ENCODE data around the gene ST6GAL1.
"Not testable (repeated sequence)": the region's sequence is repeated elsewhere in the genome, so short reads cannot be mapped to it uniquely, and the experiment has no call there.

The ST6GAL1 gene

DNA sequence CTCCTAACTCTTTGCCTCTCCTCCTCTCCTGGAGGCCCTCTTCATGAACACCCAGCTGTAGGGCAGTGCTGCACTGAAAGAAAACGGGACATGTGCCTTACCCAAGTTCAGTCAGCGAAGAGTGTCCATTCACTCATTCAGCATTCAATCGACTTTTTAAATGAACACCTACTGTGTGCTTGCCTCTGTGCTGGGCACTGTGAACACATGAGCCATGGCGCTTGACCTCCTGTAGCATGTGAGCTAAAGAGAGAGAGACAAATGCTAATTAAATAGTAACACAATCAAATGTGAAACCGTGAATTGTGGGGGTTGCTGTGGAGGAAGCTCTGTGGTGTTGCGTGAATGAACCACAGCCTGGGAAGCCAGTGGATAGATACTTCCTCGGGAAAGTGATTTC is 43.4 kb downstream of the ST6GAL1 start:
- DNase-seq, result no peak

DNA sequence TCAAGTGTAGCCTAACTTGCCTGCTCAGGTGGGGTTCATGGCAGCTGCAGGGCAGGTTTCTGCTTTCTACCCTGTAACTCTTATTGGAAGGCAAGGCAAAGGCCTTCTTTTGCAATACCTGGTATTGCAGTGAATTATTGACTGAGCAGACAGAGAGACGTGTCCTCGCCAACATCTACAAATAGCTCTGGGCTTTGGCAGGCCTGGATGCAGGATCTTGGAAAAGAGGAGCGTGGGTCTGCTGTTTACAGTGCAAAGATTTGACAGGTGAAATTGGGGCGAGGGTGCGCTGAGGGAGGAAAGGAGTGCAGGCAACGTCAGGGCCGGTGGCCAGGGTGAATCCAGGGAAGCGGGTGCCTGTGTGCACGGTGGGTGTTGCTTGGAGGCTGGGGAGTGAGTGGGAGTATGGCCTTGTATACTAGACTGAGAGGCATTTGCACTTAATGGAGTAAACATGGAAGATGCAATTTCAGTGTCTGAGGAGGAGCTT is 44.5 kb downstream of the ST6GAL1 start:
- DNase-seq, result no peak

DNA sequence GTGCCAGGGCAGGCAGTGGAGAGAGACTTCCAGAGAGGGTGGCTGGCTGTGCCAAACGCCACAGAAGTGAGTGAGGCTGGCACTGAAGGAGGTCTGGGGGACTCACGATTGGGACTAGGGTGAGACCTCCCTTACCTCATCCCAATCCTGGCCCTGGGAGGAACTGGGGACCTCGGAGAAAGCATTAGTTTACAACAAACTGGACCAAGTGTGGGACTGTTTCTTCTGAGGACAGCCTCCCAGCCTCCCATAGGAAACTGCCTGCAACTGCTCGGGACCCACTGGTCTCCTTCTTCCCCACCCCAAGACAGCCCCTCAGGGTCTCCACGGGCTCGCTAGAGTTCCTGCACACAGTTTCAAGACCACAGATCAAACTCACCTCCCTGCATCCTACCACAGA is 45.4 kb downstream of the ST6GAL1 start:
- DNase-seq, result no peak

DNA sequence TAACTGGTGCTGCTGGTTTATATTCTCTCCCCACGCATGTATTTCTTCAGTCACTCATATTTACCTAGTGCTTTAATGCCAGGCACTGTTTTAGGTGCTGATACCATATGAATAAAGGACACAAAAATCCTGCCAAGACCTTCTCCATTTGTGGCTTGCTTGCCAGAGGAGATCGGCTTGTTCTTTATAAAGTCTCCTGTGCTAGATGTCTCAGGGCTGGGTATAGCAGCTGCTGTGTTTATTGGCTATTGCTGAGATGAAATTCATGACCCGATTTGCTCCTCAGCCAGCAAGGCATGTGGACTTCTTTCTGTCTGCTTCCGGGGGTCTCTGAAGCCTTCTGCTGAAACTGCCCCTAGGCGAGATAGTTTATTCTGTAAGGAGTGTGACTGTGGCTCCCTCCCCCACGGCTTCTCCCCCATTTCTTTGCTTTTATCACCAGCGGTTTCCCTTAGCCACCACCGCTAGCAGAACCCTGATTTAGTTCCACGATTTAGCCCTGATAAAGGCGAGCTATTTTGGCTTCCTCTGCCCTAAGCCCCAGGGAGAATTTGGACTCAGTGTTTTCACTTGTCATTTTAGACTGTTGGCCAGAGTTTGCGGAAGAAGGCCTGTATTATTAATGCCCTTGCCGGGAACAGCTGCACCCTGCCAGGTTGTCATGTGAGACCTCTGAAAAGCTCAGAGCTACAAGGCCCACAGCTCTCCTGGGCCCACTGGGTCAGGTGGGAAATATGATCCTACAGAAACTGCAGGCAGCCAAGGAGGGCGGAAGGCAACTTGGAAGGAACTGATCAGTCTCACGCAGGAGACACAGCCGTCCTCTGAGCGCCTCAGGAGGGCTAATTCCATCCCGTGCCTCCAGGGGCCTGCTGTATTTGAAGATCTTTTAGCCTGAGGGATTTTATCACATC is 46.8 kb downstream of the ST6GAL1 start:
- DNase-seq, result no peak

DNA sequence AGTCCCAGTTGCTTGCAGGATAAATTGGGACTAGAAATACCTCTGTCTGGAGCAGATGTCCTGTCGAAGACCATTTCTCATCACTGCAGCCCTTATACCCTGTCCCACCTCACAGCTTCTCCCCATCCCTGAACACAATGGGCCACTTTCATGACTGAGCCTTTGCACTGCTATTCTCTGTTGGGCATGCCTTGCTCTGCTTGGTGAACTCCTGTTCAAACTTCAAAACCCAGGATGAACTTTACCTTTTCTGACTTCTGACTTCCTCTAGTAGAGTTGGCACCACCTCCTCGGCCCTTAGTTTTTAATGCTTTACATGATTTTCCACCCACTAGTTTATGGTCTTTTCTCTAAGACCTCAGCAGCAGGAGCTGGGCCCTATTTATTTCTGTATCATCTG is 48.4 kb downstream of the ST6GAL1 start:
- no peak for DNase-seq

DNA sequence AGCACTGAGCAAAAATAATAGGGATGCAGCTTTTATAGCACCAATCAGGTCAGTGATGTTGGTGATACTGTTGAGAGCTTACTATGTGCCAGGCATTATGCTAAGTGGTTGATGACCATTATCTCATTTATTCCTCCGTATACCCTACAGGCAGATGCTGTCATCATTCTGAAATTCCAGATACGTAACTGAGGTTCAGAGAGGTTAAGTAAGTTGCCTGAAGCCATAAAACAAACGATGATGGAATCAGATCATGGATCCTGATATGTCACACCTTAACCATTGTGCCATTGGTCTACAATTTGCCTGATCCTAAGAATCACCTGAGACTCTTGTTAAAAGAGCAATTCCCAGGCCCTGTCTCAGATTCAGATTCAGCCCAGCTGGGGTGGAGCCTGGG is 49.5 kb downstream of the ST6GAL1 start:
- DNase-seq, result no peak

DNA sequence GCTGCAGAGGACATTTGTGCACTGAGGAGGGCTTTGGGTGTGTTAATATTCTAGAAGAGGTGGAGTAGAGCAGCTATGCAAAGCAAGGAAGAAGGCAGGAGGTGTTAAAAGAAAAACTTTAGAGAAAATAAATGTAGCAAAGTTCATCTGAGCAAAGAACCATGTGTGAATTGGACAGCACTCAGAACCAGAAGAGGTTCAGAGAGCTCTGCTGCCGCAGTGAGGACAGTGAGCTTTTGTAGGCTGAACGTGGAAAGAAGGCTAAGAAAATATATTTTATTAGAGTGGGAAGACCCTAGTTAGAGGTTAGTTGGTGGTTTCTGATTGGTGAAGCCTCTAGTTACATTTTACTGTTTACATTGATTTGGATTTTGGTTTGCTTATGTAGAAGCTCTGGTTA is 50.7 kb downstream of the ST6GAL1 start:
- no peak for DNase-seq

DNA sequence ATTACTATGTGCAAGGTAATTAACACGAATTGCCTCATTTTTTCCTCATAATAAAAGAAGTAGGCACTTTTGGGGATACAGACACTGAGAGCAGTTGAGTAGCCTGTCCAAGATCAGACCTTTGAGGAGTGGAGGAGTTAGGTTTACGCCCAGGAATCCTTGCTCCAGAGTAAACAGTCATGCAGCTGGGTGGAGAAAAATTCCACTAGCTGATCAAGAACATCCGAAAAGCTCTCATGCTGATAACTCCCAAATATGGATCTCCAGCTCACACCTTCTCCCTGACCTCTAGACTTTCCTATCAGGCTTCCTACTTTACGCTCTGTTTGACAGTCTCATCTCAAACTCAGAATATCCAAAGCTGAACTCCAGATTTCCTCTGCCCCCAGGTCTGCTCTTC is 53.3 kb downstream of the ST6GAL1 start:
- no peak for DNase-seq

DNA sequence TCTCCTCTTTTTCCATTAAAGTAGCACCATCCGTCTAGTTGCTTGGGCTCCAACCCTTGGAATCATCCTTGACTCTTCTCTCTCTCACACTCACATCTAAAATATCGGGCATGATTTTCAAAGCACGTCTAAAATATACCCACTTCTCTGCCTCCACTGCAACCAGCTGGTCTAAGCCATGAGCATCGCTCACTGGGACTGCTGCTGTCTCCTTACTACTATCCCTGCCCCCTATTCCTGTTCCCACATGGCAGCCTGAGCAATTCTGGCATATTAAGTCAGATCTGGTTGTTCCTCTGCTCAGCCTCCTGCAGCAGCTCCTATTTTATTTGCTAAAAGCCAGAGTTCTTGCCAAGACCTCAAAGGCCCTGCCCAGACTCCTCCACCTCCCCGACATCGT is 53.7 kb downstream of the ST6GAL1 start:
- DNase-seq, result no peak

DNA sequence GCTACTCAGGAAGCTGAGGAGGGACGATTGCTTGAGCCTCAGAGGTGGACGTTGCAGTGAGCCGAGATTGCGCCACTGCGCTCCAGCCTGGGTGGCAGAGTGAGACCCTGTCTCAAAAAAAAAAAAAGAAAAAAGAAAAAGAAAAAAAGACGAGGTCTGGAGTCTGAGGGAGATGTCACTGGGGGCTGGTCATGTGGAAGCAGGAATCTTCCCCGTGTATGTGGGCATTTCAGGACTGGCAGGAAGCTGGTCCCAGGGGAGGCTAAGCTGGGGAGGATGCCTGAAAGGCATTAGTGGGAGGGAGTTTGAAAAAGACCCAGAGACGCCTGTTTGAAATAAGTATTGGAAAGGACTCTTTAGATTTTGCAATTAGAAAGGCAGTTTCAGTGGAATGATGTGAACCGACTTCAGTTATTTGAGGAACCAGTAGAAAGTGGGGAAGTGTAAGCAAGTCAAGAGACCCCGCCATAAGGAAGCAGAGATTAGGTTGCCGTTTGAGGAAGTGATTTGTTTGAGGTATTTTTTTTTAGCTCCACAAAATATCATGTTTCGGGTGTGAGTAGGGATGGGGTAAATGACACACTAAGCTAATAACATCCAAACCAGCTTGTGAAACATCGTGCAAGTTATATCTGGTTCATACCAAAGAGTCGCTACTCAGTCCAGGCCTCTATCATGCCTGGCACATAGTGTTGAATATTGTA is 55.5 kb downstream of the ST6GAL1 start:
- no peak for DNase-seq

DNA sequence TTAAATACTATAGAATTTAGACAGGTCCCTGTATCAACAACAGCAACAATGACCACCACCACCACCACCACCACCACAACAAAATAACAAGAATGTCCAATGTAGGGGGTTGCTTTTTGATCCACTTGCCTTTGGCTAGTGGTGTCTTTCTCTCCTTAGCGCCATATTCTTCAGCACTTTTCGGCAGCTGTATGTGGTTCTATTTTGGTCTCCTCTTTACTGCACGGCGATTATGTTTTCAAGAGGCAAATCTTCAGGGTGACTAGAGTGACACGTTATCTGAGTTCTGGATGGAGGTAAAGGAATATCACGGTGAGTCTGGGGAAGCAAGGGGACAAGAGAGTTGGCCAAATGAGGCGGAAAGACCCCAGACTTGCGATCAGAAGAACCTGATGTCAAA is 56.1 kb downstream of the ST6GAL1 start:
- DNase-seq, result no peak

DNA sequence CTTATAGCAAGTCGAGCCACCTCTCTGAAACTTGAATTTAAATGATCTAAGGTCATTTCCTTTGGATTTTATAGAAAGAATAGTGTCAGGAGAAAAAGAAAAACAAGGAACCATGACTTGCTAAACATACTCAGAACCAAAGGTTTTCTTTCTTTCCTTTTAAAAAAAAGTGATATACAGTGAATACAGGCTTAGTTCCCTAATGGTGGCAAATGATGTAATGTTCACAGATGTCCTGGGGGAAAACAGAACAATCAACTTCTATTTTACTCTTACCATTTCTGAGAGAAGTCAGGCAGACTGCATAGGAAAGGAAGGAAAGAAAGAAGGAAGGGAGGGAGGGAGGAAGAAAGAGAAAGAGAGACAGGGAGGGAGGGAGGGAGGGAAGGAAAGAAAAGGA is 56.5 kb downstream of the ST6GAL1 start:
- DNase-seq, result no peak

DNA sequence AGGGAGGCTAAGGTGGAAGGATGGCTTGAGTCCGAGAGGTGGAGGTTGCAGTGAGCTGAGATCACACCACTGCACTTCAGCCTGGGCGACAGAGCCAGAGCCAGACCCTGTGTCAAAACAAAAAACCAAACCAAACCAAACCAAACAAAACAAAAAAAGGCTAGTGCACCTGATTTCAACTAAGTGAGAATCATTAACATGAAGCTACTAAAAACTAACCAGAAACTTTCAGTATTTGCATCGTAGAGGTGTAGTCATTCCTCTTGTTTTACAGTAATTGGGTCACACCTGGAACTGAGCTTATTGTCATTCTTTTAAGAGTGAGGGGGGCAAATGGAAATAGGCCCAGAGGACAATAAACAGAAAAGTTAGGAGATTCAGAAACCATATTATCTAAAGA is 58.5 kb downstream of the ST6GAL1 start:
- no peak for DNase-seq

DNA sequence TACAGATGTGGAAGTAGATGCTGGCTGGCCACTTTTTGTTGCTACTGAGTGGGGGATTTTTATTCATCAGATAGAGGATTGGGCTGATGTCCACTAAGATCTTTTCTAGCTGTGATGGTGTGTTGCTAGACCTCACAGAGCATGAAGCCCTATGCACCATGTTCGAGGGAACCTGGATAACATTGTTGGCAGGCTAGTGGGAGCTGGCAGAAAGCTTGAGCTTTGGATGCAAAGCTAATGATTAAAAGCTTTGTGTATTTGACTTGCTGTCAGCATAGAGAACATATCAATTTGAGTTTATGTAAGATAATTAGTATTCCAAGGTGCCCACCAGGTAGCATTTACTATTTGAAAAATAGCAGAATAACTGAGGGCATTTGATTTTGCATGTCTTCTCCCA is 59.1 kb downstream of the ST6GAL1 start:
- DNase-seq, result no peak

DNA sequence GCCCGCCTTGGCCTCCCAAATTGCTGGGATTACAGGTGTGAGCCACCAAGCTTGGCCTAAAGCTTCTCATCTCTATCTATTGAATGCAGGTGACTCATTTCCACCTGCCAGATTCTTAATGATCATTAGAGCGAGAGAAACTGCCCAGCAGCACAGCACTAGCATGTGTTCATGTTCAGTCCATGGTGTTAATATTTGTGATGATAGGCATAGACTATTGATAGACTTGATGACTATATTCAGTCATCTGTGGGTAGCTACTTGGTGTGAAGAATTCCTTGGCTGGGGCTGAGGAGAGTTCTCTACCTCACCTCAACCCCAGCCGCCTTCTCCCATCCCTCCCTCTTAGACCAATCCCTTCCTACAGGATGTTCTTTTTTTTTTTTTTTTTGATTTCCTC is 60.0 kb downstream of the ST6GAL1 start:
- no peak for DNase-seq

DNA sequence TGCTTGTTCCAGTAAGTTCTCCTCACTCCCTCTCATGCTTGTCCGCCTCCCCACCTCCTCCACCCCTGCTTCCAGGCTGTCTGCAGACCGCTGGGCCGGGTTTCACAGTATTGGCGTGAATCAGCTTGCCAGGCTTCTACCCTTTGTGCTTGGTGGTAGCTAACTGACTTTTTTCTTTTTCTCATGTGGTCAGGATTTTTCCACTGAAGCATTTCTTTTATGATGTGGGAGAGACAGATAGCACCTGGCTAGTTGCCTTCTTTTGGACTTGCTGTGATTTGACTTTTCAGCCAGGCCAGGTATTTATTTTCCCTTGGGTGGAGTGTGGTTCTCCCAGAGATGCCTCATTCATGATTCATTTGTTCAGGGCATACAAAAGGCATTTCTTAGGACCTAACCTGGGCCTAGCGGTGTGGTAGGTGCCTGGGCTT is 60.6 kb downstream of the ST6GAL1 start:
- DNase-seq, result no peak

DNA sequence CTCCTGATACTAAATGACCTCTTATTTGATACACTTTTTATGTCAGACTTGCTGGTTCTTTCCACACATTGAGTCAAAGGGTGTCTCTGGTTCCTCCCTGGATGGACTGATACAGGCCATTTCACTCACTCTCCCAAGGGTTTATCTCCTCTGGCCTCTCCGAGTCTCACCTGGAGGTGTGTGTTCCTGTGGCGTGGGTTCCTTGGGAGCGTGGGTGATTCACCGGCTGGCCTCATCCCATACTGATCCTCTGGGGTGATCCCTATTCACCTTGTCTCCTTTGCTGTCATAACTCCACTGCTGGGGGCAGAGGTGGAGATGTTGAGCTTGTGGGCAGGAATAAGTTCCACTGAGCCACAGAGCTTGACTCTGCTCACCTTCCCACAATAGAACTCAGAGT is 61.1 kb downstream of the ST6GAL1 start:
- no peak for DNase-seq

DNA sequence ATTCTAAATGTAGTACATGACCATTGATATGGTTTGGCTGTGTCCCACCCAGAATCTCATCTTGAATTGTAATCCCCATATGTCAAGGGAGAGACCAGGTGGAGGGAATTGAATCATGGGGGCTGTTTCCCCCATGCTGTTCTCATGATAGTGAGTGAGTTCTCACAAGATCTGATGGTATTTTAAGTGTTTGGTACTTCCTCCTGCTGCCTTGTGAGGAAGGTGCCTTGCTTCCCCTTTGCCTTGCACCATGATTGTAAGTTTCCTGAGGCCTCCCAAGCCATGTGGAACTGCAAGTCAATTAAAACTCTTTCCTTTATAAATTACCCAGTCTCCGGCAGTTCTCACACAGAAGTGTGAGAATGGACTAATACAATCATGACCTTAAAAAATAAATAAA is 61.8 kb downstream of the ST6GAL1 start:
- not testable (repeated sequence) for DNase-seq

DNA sequence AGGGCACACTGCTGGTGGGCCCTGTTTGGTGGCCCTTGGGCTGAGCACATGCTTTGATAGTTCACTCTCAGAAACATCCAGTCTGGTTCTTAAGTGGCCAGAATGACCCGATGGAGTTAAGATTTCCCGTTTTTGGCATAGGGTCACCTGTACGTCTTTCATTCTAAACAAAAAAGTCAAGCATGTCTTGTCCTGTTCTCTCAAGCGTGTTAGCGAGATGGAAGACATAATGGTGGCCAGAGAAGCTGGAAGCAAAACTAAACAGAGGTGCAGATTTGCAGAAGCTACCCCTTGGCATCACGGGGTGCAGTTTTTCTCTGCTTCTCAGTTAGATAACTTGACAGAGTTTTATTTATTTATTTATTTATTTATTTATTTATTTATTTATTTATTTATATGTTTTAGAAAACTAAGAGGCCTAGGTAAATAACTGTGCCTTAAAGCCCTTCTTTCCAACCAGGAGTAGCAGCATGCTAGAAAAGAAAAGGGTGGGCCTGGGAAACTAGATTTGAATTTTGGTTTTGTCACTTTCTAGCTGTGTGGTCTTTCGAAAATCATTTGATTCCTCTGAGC is 63.0 kb downstream of the ST6GAL1 start:
- no peak for DNase-seq

DNA sequence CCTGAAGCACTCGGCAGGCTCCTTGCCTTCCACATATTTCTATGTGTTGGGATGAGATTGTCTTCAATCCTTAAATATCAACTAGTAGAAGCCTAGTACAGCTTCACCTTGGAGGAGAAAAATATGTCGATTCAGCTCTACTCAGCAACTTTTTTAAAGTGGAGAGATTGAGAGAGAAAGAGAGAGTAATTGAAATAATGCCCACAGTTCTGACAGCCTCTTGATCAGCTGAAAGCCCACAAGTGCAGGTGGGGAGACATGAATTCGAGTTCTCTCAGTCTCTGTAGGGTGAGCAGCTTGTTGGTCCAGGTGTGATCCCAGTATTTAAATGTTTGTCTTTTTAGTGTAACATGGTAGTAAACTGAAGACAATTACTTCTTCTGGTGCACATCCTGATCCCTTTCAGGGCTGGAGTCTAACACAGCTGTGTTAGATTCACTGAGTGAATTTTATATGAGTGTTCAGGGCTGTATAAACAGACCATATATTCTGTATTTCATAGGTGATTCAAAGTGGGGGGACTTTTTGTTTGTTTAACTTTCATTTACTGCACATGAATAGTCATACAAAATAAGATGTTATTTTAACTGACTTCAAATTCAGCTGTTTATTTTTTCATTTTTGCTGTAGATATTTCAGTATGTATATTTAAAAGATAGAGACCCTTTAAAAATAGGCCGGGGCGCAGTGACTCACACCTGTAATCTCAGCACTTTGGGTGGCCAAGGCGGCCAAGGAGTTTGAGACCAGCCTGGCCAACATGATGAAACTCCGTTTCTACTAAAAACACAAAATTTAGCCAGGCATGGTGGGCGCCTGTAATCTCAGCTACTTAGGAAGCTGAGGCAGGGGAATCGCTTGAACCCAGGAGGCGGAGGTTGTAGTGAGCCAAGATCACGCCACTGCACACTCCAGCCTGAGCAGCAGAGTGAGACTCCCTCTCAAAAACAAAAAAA is 64.0 kb downstream of the ST6GAL1 start:
- DNase-seq, result no peak

DNA sequence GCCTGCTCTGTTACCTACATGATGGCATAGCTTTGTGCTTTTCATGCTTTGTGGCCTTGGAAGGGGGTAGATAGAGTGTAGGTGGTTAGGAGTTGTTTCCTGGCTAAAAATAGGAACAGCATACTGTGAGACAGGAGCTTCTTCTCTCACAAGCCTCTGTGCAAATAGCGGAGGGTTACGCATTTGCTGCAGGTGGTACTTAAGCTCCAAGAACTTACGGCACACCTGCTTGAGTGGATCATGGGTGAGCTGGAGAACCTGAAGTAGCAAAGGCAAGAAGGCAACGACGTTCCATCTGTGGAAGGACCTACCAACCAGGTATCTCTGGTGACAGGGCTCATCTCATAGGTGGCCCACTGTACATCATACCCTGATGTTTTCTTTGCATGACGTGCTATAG is 66.0 kb downstream of the ST6GAL1 start:
- no peak for DNase-seq

DNA sequence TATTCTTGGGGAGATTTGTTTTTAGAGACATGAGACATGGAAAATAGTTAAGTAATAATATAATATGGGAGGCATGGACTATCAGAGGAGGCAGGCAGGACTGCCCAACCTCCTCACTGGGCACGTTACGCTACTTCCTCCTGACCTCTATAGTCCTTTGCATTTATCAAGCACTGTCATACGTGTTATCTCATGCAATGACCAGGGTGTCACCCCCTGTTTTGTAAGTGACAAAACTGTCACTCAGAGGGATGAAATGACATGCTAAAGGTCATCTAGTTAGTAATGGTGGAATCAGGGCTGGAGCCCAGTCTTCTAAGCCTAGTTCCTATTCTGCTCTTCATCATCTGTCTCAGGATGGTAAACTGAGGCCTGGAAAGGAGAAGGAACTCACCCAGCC is 66.7 kb downstream of the ST6GAL1 start:
- DNase-seq, result no peak

DNA sequence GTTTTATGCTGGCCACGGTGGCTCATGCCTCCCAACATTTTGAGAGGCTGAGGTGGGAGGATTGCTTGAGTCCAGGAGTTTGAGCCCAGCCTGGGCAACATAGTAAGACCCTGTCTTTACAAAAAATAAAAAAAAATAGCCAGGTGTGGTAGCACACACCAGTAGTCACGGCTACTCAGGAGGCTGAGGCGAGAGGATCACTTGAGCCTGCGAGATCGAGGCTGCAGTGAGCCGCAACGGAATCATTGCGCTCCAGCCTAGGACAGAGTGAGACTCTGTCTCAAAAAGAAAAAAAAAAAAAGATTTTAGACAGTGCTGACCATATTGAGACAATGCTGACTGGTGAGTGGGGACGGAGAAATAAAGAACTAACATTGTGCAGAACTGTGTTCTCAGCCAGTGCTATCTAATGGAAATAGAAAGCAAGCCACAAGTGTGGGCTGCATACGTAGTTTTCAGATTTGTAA is 67.2 kb downstream of the ST6GAL1 start:
- no peak for DNase-seq
